PC-3 (cell line): Measurements from ENCODE around the gene IPMK. TPM values are rescaled to one million over a fixed set of nuclear protein-coding genes. Genes with fewer than 3 reads are reported as not detected.
"Not testable (repeated sequence)": the region's sequence is repeated elsewhere in the genome, so short reads cannot be mapped to it uniquely, and the experiment has no call there.

Experiments
- ATAC-seq: fragments of 200-7000 bp; cut with Tn5 transposase; 2 replicates; pipeline ENCODE4 v1.9.1; 2020; ENCODE audit warnings: mild to moderate bottlenecking, moderate library complexity
- BruUV-seq: library from RNA; stranded (reverse); fragments of 400-500 nt; replicated peaks from 2 replicates; lab custom pipeline; 2021; lab: Mats Ljungman, UMichigan
- CTCF ChIA-PET: fragments of 300-600 bp; sonication (Branson Sonifier 250); formaldehyde crosslinking; loops from one replicate; lab custom pipeline; 2022; ENCODE audit warnings: antibody characterized with exemption; lab: Charles Lee
- POLR2A ChIA-PET: fragments of 300-600 bp; sonication (Branson Sonifier 250); formaldehyde crosslinking; loops from one replicate; lab custom pipeline; 2022; ENCODE audit warnings: antibody characterized with exemption; ENCODE audit not compliant: unreplicated experiment; lab: Charles Lee
- DNase-seq: peaks from one replicate; pipeline ENCODE4 v3.0.0-alpha.2; 2015
- H2AFZ ChIP-seq: fragments of 300-600 bp; sonication (generic); 2 replicates; pipeline ENCODE4 v1.6.0; 2016; ENCODE audit warnings: antibody characterized with exemption, low read length
- H3F3A ChIP-seq: fragments of 300-600 bp; sonication (generic); one replicate; pipeline ENCODE4 v1.6.0; 2017; ENCODE audit warnings: antibody characterized with exemption, low read length, control low read depth, mild to moderate bottlenecking; ENCODE audit not compliant: unreplicated experiment
- H3K27ac ChIP-seq: fragments of 300-600 bp; sonication (generic); 2 replicates; pipeline ENCODE4 v1.5.1; 2016; ENCODE audit warnings: mild to moderate bottlenecking, low read length
- H3K27me3 ChIP-seq: fragments of 300-600 bp; sonication (generic); 2 replicates; pipeline ENCODE4 v1.6.1; 2016; ENCODE audit warnings: low read length, mixed read lengths
- H3K36me3 ChIP-seq: fragments of 300-600 bp; sonication (generic); 2 replicates; pipeline ENCODE4 v1.6.1; 2016; ENCODE audit warnings: low read depth, mixed run types, low read length, mixed read lengths
- H3K4me1 ChIP-seq: fragments of 300-600 bp; sonication (generic); 2 replicates; pipeline ENCODE4 v1.5.1; 2016; ENCODE audit warnings: low read length; ENCODE audit not compliant: insufficient read depth
- H3K4me2 ChIP-seq: fragments of 300-600 bp; sonication (generic); 2 replicates; pipeline ENCODE4 v1.6.0; 2016; ENCODE audit warnings: low read length
- H3K4me3 ChIP-seq: fragments of 300-600 bp; sonication (generic); 2 replicates; pipeline ENCODE4 v1.5.1; 2016; ENCODE audit warnings: mild to moderate bottlenecking, low read length, mixed read lengths
- H3K79me2 ChIP-seq: fragments of 300-600 bp; sonication (generic); 2 replicates; pipeline ENCODE4 v1.6.1; 2017; ENCODE audit warnings: low read length, mixed read lengths
- H3K9ac ChIP-seq: fragments of 300-600 bp; sonication (generic); 2 replicates; pipeline ENCODE4 v1.6.0; 2016; ENCODE audit warnings: mild to moderate bottlenecking, low read length
- H3K9me2 ChIP-seq: fragments of 300-600 bp; sonication (generic); replicated peaks from 2 replicates; pipeline ENCODE4 v1.6.1; 2016; ENCODE audit warnings: mixed run types, low read length, mixed read lengths
- H3K9me3 ChIP-seq: fragments of 300-600 bp; sonication (generic); 2 replicates; pipeline ENCODE4 v1.6.1; 2016; ENCODE audit warnings: low read length, mixed read lengths
- H4K20me1 ChIP-seq: fragments of 300-600 bp; sonication (generic); 2 replicates; pipeline ENCODE4 v1.6.1; 2016; ENCODE audit warnings: low read length, mixed read lengths
- CTCF ChIP-seq: fragments of 300-600 bp; sonication (generic); conservative IDR thresholded peaks from 2 replicates; pipeline ENCODE4 v1.5.1; 2017; ENCODE audit warnings: antibody characterized with exemption, low read depth, mild to moderate bottlenecking, low read length
- EZH2phosphoT487 ChIP-seq: fragments of 300-600 bp; sonication (generic); IDR thresholded peaks from 2 replicates; pipeline ENCODE4 v1.6.1; 2018; ENCODE audit warnings: mild to moderate bottlenecking, antibody characterized with exemption, low read length, borderline replicate concordance
- intact Hi-C: fragments of 100-400 bp; cut with micrococcal nuclease; formaldehyde crosslinking; loops from 2 replicates; pipeline ENCODE4 v1.9.0; 2023
- total RNA-seq: library from RNA; depleted of rRNA; stranded (reverse); fragments of >200 nt; gene quantifications from 2 replicates; pipeline ENCODE4 v1.2.3, GENCODE V29; 2014

Gene IPMK
- total RNA-seq, 1 experiment from 2014 or later, result 7.1 TPM

DNA sequence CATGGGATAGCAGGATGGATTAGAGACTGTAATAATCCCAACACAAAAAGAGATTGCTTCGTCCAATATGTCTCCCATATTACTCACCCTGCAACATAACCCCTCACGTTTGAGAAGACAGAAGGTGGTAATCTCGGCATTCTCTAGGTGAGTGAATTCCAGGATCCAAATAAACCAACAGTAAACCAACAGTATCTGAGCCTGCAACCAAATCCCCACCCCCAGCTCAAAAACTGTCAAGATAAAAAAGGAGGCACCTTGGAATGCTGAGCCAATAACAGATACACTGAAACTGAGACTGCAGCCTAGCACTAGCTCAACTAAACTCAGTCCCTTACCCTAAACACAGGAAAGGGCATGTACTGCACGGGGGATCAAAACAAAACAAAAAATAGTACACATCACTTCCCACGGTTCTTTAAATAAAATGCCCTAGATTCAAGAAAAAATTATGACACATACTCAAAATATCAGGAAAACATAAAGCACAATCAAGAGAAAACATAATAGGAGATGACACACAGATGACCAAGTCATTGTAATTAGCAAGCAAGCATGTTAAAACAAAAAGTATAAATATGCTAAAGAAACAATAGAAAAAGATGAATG, 28.0 kb downstream of the IPMK start:
- Histone ChIP-seq H3K27me3 (no peaks in the 10 kb centered on the region), H3K79me2 (peaks cover 21% of the 10 kb centered on the region), H3K4me2 (peak overlapping the region; percentile 26), H3K36me3 (no peaks in the 10 kb centered on the region), H3K9me3 (no peaks in the 10 kb centered on the region), H3K9me2 (no peaks in the 10 kb centered on the region), H3K9ac (no peak overlapping the region), H3K4me1 (peaks cover 39% of the 10 kb centered on the region), H3F3A (no peaks in the 10 kb centered on the region), H2AFZ (no peak overlapping the region), H3K4me3 (no peak overlapping the region), H3K27ac (peak overlapping the region; percentile 28), H4K20me1 (peaks cover 4% of the 10 kb centered on the region; the same call in 1 of the 2 replicates)
- ATAC-seq (peak; percentile 26), DNase-seq (peak; percentile 46)
- POLR2A ChIA-PET, result interaction anchor here (0.6 kb wide), 1 partner anchor 1015 kb away, joined by 3 read pairs; no protein-coding TSS in a partner anchor
- TF ChIP-seq CTCF (no peak), EZH2phosphoT487 (no peak)
- BruUV-seq, result no TSS peak
- CTCF ChIA-PET, result interaction anchor here (0.5 kb wide), 1 partner anchor 40 kb away, joined by 3 read pairs; no protein-coding TSS in a partner anchor
- intact Hi-C loops, result no loop called here

GRCh38 chr10:58237014-58237834, 30.5 kb downstream of the IPMK start:
- intact Hi-C loops, result loop anchor here (2.0 kb wide), 1 partner anchor 30 kb away; the partner anchor contains the start of gene IPMK
- Histone ChIP-seq H3K9me2 (no peaks in the 10 kb centered on the region), H3K4me1 (peaks cover 39% of the 10 kb centered on the region), H3K4me3 (peak overlapping the region; percentile 5; the same call in 1 of the 2 replicates), H3K79me2 (peaks cover 21% of the 10 kb centered on the region), H3K27me3 (no peaks in the 10 kb centered on the region), H3K4me2 (peak overlapping the region; percentile 40), H3K36me3 (no peaks in the 10 kb centered on the region), H3F3A (no peaks in the 10 kb centered on the region), H3K9me3 (no peaks in the 10 kb centered on the region), H3K9ac (no peak overlapping the region), H4K20me1 (peaks cover 4% of the 10 kb centered on the region; the same call in 1 of the 2 replicates), H3K27ac (peak overlapping the region; percentile 31), H2AFZ (no peak overlapping the region)
- CTCF ChIA-PET, result interaction anchor here (0.5 kb wide), 1 partner anchor 22 kb away, joined by 9 read pairs; no protein-coding TSS in a partner anchor
- DNase-seq, result peak; percentile 88
- TSS peak; percentile 29 for BruUV-seq
- ATAC-seq, result peak; percentile 98
- TF ChIP-seq EZH2phosphoT487 (no peak), CTCF (no peak)
- POLR2A ChIA-PET, result interaction anchor here (0.6 to 0.7 kb wide), 2 partner anchors 31 to 60 kb away, joined by 7 read pairs; partner anchors contain the start of gene IPMK

DNA sequence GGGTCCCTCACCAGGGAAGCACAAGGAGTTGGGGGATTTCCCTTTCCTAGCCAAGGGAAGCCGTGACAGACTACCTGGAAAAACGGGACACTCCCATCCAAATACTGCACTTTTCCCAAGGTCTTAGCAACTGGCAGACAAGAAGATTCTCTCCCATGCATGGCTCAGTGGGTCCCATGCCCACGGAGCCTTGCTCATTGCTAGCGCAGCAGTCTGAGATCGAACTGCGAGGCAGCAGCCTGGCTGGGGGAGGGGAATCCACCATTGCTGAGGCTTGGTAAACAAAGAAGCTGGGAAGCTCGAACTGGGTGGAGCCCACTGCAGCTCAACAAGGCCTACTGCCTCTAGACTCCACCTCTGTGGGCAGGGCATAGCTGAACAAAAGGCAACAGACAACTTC, 37.8 kb downstream of the IPMK start:
- POLR2A ChIA-PET, H3K36me3 ChIP-seq, H3K27me3 ChIP-seq, intact Hi-C loops, H3K27ac ChIP-seq, H3K9ac ChIP-seq, BruUV-seq, H4K20me1 ChIP-seq, H2AFZ ChIP-seq, H3F3A ChIP-seq, H3K4me2 ChIP-seq, ATAC-seq, DNase-seq, H3K9me3 ChIP-seq, H3K4me1 ChIP-seq, H3K9me2 ChIP-seq, H3K79me2 ChIP-seq, CTCF ChIA-PET, H3K4me3 ChIP-seq: not testable (repeated sequence)
